AG04450 (cell line): ENCODE measurements around the gene ABCB9. TPM values are rescaled to one million over a fixed set of nuclear protein-coding genes. Genes with fewer than 3 reads are reported as not detected.
A peak's percentile ranks its signal among the peaks of the same experiment; 100 is the strongest.

Experiments
- CTCF ChIA-PET: fragments of 300-600, 350-600 bp; formaldehyde crosslinking; extraction: SDS; loops from one replicate; lab custom pipeline; 2022; ENCODE audit warnings: antibody characterized with exemption, inconsistent platforms; lab: Charles Lee
- POLR2A ChIA-PET: fragments of 350-600 bp; formaldehyde crosslinking; extraction: SDS; loops from one replicate; lab custom pipeline; 2021; ENCODE audit warnings: antibody characterized with exemption, inconsistent platforms; lab: Yijun Ruan, JAX
- DNase-seq: peaks from one replicate; pipeline ENCODE4 v3.0.0-alpha.2; 2011; ENCODE audit warnings: low read depth, low spot score
- H3K27ac ChIP-seq: one replicate; pipeline ENCODE4 v1.5.1; 2012; ENCODE audit warnings: low read depth, low read length, control low read depth
- H3K27me3 ChIP-seq: one replicate; pipeline ENCODE4 v1.6.0; 2012; ENCODE audit warnings: low read length; ENCODE audit not compliant: control insufficient read depth, insufficient read depth
- H3K4me3 ChIP-seq: 2 replicates; pipeline ENCODE4 v1.5.1; 2011; ENCODE audit warnings: mild to moderate bottlenecking, low read depth, low read length, control low read depth
- H3K9me3 ChIP-seq: 2 replicates; pipeline ENCODE4 v1.5.1; 2012; ENCODE audit warnings: low read length; ENCODE audit not compliant: control insufficient read depth, insufficient read depth
- polyA plus RNA-seq: library from polyadenylated mRNA; depleted of rRNA; stranded (reverse); fragments of >200 nt; gene quantifications from 2 replicates; pipeline ENCODE4 v1.2.3, GENCODE V29; 2011
- TF ChIP-seq, protein P1 (sequence below): IDR thresholded peaks from 2 replicates; pipeline ENCODE4 v1.5.1; 2011; ENCODE audit warnings: low read depth, low read length, control low read depth, inconsistent platforms

Gene ABCB9
- polyA plus RNA-seq, 1 experiment, result 3.4 TPM

DNA sequence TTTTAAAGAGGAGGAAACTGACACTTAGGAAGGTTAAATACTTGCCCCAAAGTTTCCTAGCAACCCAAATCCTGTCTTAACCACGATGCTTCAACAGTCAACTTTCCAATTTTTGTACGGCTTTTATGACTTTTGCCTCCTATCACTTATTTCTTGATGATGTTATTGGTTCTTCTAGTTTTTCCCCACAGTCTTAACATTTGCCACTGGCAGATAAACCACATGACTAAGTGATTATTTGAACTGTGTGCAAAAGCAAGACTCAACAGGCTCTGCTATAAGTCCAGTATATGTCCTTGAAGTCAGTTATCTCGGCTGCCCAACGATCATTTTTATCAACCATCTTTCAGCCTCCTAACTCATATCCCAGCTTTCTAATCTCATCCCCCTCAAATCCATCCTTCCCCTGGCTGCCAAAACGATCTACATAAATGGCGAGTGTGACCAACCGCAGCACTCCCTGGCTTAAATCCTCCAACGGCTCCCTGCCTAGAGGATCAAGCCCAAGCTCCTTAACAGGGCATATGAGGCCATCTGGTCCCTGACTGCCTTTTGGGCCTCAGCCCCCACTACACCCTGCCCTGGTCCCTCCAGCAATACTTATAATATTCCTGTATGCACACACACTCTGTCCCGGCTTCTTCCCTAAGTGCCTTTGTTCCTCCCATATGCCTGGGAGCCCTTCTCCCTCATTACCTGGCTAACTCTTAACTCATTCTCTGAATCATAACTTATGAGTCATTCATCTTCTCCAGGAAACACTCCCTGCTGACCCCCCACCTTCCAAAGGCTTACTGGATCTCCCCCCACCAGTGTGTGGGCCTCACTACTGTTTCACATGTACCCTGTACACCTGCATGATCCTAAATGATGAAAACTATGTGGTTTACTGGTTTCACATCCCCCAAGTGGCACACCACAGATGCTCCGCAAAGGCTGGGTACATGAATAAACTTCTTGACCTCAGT, 79.1 kb downstream of the ABCB9 start:
- no peaks in the 10 kb centered on the region for H3K9me3 ChIP-seq
- no peaks in the 10 kb centered on the region for H3K27me3 ChIP-seq
- no peak for DNase-seq
- ChIA-PET POLR2A (no interaction called here), CTCF (interaction anchor here (1.5 kb wide), 1 partner anchor 26 kb away, joined by 3 read pairs; no protein-coding TSS in a partner anchor)
- H3K27ac ChIP-seq, result peak overlapping the region; percentile 76
- no peak overlapping the region for H3K4me3 ChIP-seq
- TF ChIP-seq, protein P1, sequence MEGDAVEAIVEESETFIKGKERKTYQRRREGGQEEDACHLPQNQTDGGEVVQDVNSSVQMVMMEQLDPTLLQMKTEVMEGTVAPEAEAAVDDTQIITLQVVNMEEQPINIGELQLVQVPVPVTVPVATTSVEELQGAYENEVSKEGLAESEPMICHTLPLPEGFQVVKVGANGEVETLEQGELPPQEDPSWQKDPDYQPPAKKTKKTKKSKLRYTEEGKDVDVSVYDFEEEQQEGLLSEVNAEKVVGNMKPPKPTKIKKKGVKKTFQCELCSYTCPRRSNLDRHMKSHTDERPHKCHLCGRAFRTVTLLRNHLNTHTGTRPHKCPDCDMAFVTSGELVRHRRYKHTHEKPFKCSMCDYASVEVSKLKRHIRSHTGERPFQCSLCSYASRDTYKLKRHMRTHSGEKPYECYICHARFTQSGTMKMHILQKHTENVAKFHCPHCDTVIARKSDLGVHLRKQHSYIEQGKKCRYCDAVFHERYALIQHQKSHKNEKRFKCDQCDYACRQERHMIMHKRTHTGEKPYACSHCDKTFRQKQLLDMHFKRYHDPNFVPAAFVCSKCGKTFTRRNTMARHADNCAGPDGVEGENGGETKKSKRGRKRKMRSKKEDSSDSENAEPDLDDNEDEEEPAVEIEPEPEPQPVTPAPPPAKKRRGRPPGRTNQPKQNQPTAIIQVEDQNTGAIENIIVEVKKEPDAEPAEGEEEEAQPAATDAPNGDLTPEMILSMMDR, result no peak

DNA sequence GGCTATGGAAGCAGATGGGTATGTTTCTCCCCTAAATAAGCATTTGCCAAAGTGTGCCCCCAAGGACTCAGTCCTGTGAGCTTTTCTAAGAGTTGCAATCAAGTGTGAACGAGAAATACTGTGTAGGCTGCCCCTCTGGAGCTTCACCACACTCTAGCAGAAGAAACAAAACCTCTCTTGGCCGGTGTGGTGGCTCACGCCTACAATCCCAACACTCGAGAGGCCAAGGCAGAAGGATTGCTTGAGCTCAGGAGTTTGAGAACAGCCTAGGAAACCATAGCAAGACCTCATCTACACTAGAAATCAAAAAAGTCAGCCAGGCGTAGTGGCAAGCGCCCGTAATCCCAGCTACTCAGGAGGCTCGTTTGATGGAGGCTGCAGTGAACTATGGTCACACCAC, 80.1 kb downstream of the ABCB9 start:
- CTCF ChIA-PET, result interaction anchor here (0.6 to 1.5 kb wide), 2 partner anchors 25 to 40 kb away, joined by 3 read pairs; no protein-coding TSS in a partner anchor
- H3K27ac ChIP-seq, result no peak overlapping the region
- no peaks in the 10 kb centered on the region for H3K27me3 ChIP-seq
- no peaks in the 10 kb centered on the region for H3K9me3 ChIP-seq
- no peak overlapping the region for H3K4me3 ChIP-seq
- POLR2A ChIA-PET, result no interaction called here
- no peak for DNase-seq
- TF ChIP-seq, protein P1, result no peak

DNA sequence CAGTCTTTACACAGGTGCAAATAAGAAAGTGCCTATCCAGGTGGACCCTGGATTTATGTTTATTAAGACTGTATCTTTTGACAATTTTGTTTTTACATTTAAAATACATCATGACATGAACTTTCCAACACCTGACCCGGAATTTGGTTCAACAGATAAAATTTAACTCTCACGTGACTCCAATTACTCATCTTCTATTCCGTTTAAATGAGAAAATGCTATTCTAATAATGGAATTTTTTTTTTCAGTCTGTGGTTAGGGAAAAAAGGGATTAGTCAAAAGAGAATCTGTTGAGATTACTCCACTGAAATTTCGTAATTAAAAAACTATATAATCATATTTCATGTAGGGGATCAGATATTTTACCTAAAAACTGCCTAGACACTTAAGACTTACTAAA, 81.4 kb downstream of the ABCB9 start:
- Histone ChIP-seq H3K9me3 (no peaks in the 10 kb centered on the region), H3K27me3 (no peaks in the 10 kb centered on the region), H3K4me3 (no peak overlapping the region), H3K27ac (no peak overlapping the region)
- no peak for DNase-seq
- ChIA-PET CTCF (no interaction called here), POLR2A (interaction anchor here (0.7 to 0.8 kb wide), 2 partner anchors 14 to 60 kb away, joined by 3 to 5 read pairs; no protein-coding TSS in a partner anchor)
- TF ChIP-seq, protein P1, result no peak

DNA sequence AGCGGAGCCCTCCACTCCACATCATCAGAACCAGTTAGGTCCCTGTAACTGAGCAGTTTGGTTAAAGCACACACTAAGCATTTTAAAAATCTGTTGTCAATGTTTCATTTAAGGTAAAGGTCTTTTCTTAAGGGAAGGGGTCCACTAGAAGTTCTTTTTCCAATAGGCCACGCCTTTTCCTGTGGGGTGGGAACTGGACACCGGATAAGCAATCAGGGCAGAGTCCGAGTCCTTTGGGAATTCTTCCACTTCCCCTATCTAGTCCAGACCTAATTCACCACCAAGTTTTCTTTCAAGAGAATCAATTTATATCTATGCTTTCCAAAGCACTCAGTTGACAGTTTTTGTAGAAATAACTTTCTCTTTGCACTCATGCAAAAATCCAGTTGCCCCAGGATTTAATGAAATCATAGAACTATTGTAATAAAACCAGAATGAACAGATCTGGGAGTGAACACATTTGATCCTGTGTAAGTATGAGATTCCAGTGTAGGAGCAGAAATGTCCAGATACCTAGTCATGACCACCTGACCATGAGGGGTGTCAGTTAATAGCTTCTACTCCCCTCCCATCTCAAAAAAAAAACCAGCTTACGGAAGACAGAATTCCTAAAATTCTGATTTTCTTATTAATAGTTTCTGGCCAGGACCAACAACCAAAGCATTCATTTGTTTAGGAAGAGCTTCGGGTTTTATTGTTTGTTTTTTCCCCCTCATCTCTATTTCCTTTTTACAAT, 82.0 kb downstream of the ABCB9 start:
- H3K27ac ChIP-seq, result no peak overlapping the region
- no peak overlapping the region for H3K4me3 ChIP-seq
- TF ChIP-seq, protein P1, result no peak
- POLR2A ChIA-PET, result interaction anchor here (0.7 to 0.8 kb wide), 2 partner anchors 14 to 61 kb away, joined by 3 to 5 read pairs; no protein-coding TSS in a partner anchor
- DNase-seq, result no peak
- H3K9me3 ChIP-seq, result no peaks in the 10 kb centered on the region
- no peaks in the 10 kb centered on the region for H3K27me3 ChIP-seq
- CTCF ChIA-PET, result interaction anchor here (1.0 kb wide), 1 partner anchor 23 kb away, joined by 3 read pairs; no protein-coding TSS in a partner anchor
